Thyroid gland (tissue), 4 donors: ENCODE results near the gene PRKCG. TPM values are rescaled to one million over a fixed set of nuclear protein-coding genes. Genes with fewer than 3 reads are reported as not detected.

Experiments used
- DNase-seq, 2 donors: peaks; one replicate each; pipeline ENCODE4 v3.0.0-alpha.2; 2019
- H3K27ac ChIP-seq, 3 donors: fragments of 200-600 bp; sonication (generic); 1 replicate in 2 of 3; 2 replicates in 1 of 3; pipeline ENCODE4 v1.5.1; 2016 to 2019; ENCODE audit warnings: mild to moderate bottlenecking in 1 of 3, moderate library complexity in 1 of 3
- H3K27me3 ChIP-seq: fragments of 200-600 bp; sonication (generic); one replicate; pipeline ENCODE4 v1.5.1; 2019
- H3K36me3 ChIP-seq, 2 donors: fragments of 200-600 bp; sonication (generic); one replicate each; pipeline ENCODE4 v1.5.1; 2016 to 2019
- H3K4me1 ChIP-seq, 2 donors: fragments of 200-600 bp; sonication (generic); one replicate each; pipeline ENCODE4 v1.5.1; 2017 to 2019
- H3K4me3 ChIP-seq, 3 donors: fragments of 200-600 bp; sonication (generic); replicated peaks in 1 of 3; 1 replicate in 2 of 3; 2 replicates in 1 of 3; pipeline ENCODE4 v1.5.1; 2016; ENCODE audit warnings: mild to moderate bottlenecking in 1 of 3
- H3K9me3 ChIP-seq: fragments of 200-600 bp; sonication (generic); one replicate; pipeline ENCODE4 v1.5.1; 2017
- CTCF ChIP-seq, 6 experiments: fragments of 200-600 bp in 3 of 6; fragments of 450-650 bp in 3 of 6; sonication (generic) in 3 of 6; IDR thresholded peaks; one replicate each; pipeline ENCODE4 v1.5.1; 2016 to 2019; ENCODE audit warnings: antibody characterized with exemption in 6 of 6, mild to moderate bottlenecking in 2 of 6, inconsistent platforms in 1 of 6, moderate library complexity in 1 of 6
- POLR2A ChIP-seq, 2 donors: fragments of 450-650 bp; IDR thresholded peaks; one replicate each; pipeline ENCODE4 v1.6.1; 2017; ENCODE audit warnings: antibody characterized with exemption in 2 of 2, mild to moderate bottlenecking in 2 of 2, moderate library complexity in 1 of 2
- WGBS, 2 donors: methylation state at CpG; one replicate each; pipeline ENCODE4 v1.1.5; 2017; 5-methylcytosine and 5-hydroxymethylcytosine counted together
- intact Hi-C: fragments of 100-400 bp; cut with DNase I; formaldehyde crosslinking; loops from one replicate; pipeline ENCODE4 v1.15.1; 2023
- total RNA-seq, 4 donors: library from RNA; depleted of rRNA; stranded (reverse); fragments of >200 nt; gene quantifications; one replicate each; pipeline ENCODE4 v1.2.3, GENCODE V29; 2016

PRKCG gene
- total RNA-seq, 4 donors from 2014 or later, result not detected

GRCh38 chr19:53927739-53928138 is 45.7 kb downstream of the PRKCG start:
- no peak overlapping the region for H3K27ac ChIP-seq
- TF ChIP-seq CTCF (IDR thresholded peaks at IDR 0.05) (no peak), POLR2A (IDR thresholded peaks at IDR 0.05) (no peak)
- no peaks in the 10 kb centered on the region for H3K4me1 ChIP-seq
- no peak overlapping the region for H3K4me3 ChIP-seq
- WGBS, 2 donors, result 29 to 43% methylated on average over 8 of the region's 8 CpGs
- no peaks in the 10 kb centered on the region for H3K27me3 ChIP-seq
- no peaks in the 10 kb centered on the region for H3K36me3 ChIP-seq
- peak; percentile 22 to 34 for DNase-seq
- intact Hi-C loops, result no loop called here
- H3K9me3 ChIP-seq, result no peaks in the 10 kb centered on the region

GRCh38 chr19:53936029-53936428 is 54.0 kb downstream of the PRKCG start:
- Histone ChIP-seq H3K4me1 (no peaks in the 10 kb centered on the region), H3K27me3 (no peaks in the 10 kb centered on the region), H3K36me3 (no peaks in the 10 kb centered on the region), H3K4me3 (no peak overlapping the region), H3K27ac (no peak overlapping the region), H3K9me3 (no peaks in the 10 kb centered on the region)
- WGBS, 2 donors, result 49 to 51% methylated on average over 7 of the region's 7 CpGs
- DNase-seq, result no peak
- no peak for TF ChIP-seq CTCF (IDR thresholded peaks at IDR 0.05)
- no peak for TF ChIP-seq POLR2A (IDR thresholded peaks at IDR 0.05)
- intact Hi-C loops, result no loop called here

- 3 to 8% methylated on average over 32 to 47 of the region's 55 CpGs for WGBS, 2 donors
- H3K27me3 ChIP-seq, result peaks cover 9% of the 10 kb centered on the region
- H3K4me3 ChIP-seq, result no peak overlapping the region
- intact Hi-C loops, result no loop called here
- H3K36me3 ChIP-seq, result no peaks in the 10 kb centered on the region
- H3K4me1 ChIP-seq, result no peaks in the 10 kb centered on the region
- no peaks in the 10 kb centered on the region for H3K9me3 ChIP-seq
- TF ChIP-seq CTCF (IDR thresholded peaks at IDR 0.05) (no peak), POLR2A (IDR thresholded peaks at IDR 0.05) (no peak)
- DNase-seq, result no peak
- H3K27ac ChIP-seq, result no peak overlapping the region
Observed at GRCh38 chr19:53942001-53942786, 60.2 kb downstream of the PRKCG start.

- TF ChIP-seq CTCF (IDR thresholded peaks at IDR 0.05) (no peak), POLR2A (IDR thresholded peaks at IDR 0.05) (no peak)
- H3K27me3 ChIP-seq, result peaks cover 9% of the 10 kb centered on the region
- 79% methylated on average over 4 of the region's 4 CpGs for WGBS, 2 donors
Observed at GRCh38 chr19:53944416-53944815, 62.4 kb downstream of the PRKCG start.

GRCh38 chr19:53944933-53945332 is 62.9 kb downstream of the PRKCG start:
- TF ChIP-seq POLR2A (IDR thresholded peaks at IDR 0.05) (no peak), CTCF (IDR thresholded peaks at IDR 0.05) (no peak)
- intact Hi-C loops, result no loop called here
- Histone ChIP-seq H3K36me3 (no peaks in the 10 kb centered on the region), H3K27me3 (peaks cover 9% of the 10 kb centered on the region), H3K27ac (no peak overlapping the region), H3K4me3 (no peak overlapping the region), H3K4me1 (no peaks in the 10 kb centered on the region), H3K9me3 (no peaks in the 10 kb centered on the region)
- DNase-seq, result no peak
- 89 to 92% methylated on average over 4 of the region's 4 CpGs for WGBS, 2 donors

More at GRCh38 chr19:53944416-53944815, 62.4 kb downstream of the PRKCG start:
- Histone ChIP-seq H3K4me1 (no peaks in the 10 kb centered on the region), H3K4me3 (no peak overlapping the region), H3K36me3 (no peaks in the 10 kb centered on the region), H3K9me3 (no peaks in the 10 kb centered on the region), H3K27ac (no peak overlapping the region)
- no peak for DNase-seq
- intact Hi-C loops, result no loop called here
